H1 (cell line): ENCODE results near the gene BGLAP. TPM values are rescaled to one million over a fixed set of nuclear protein-coding genes. Genes with fewer than 3 reads are reported as not detected.

Experiments
- CTCF ChIA-PET: fragments of 300-600 bp; sonication (Branson Sonifier 250); formaldehyde crosslinking; loops from one replicate; lab custom pipeline; 2021; ENCODE audit not compliant: partially characterized antibody; lab: Charles Lee
- POLR2A ChIA-PET: fragments of 300-600 bp; sonication (Branson Sonifier 250); formaldehyde crosslinking; loops from one replicate; lab custom pipeline; 2021; ENCODE audit warnings: inconsistent platforms; ENCODE audit not compliant: partially characterized antibody; lab: Charles Lee
- DNase-seq, 2 experiments: peaks; one replicate each; pipeline versions ENCODE4 v3.0.0 to v3.0.0-alpha.2; 2010 to 2022; ENCODE audit warnings: low spot score in 2 of 2, low read depth in 1 of 2, mixed read lengths in 1 of 2
- FAIRE-seq: peaks from 2 replicates; lab custom pipeline; 2011; peaks lifted over from hg19 to GRCh38; lab: Jason Lieb, UNC
- H2AFZ ChIP-seq: 2 replicates; pipeline ENCODE4 v1.8.1; 2012; ENCODE audit warnings: low read length, inconsistent platforms
- H2AK5ac ChIP-seq: 2 replicates; pipeline ENCODE4 v1.6.1; 2013; ENCODE audit warnings: low read depth, low read length
- H2BK120ac ChIP-seq: replicated peaks from 2 replicates; pipeline ENCODE3; 2013; ENCODE audit warnings: low read depth, low read length, inconsistent platforms
- H2BK12ac ChIP-seq: 2 replicates; pipeline ENCODE4 v1.6.1; 2013; ENCODE audit warnings: low read depth, low read length
- H2BK15ac ChIP-seq: 2 replicates; pipeline ENCODE4 v1.6.1; 2013; ENCODE audit warnings: low read length
- H2BK20ac ChIP-seq: 2 replicates; pipeline ENCODE4 v1.6.1; 2013; ENCODE audit warnings: low read length
- H2BK5ac ChIP-seq: 2 replicates; pipeline ENCODE4 v1.6.1; 2013; ENCODE audit warnings: low read depth, low read length
- H3K14ac ChIP-seq: 2 replicates; pipeline ENCODE4 v1.6.1; 2013; ENCODE audit warnings: inconsistent platforms; ENCODE audit not compliant: insufficient read length
- H3K18ac ChIP-seq: 2 replicates; pipeline ENCODE4 v1.6.1; 2013; ENCODE audit warnings: low read length; ENCODE audit errors: extremely low read depth
- H3K23ac ChIP-seq: 2 replicates; pipeline ENCODE4 v1.6.1; 2013; ENCODE audit warnings: inconsistent platforms; ENCODE audit not compliant: insufficient read length
- H3K23me2 ChIP-seq: 2 replicates; pipeline ENCODE4 v1.6.1; 2013; ENCODE audit warnings: low read depth, low read length
- H3K27ac ChIP-seq: 2 replicates; pipeline ENCODE4 v1.6.1; 2011; ENCODE audit warnings: low read depth, low read length, inconsistent platforms
- H3K27me3 ChIP-seq, 4 experiments: replicated peaks in 1 of 4; 1 replicate in 1 of 4; 2 replicates in 3 of 4; pipeline versions ENCODE4 v1.6.1 to v1.8.1; 2011 to 2013; ENCODE audit warnings: low read length in 3 of 4, mild to moderate bottlenecking in 3 of 4, inconsistent platforms in 2 of 4, mixed read lengths in 2 of 4, moderate library complexity in 1 of 4; ENCODE audit not compliant: control insufficient read depth in 3 of 4, insufficient read depth in 3 of 4; ENCODE audit errors: extremely low read depth in 1 of 4
- H3K36me3 ChIP-seq, 4 experiments: 2 replicates each; pipeline versions ENCODE4 v1.6.1 to v1.8.1; 2011 to 2013; ENCODE audit warnings: mild to moderate bottlenecking in 4 of 4, low read length in 3 of 4, moderate library complexity in 2 of 4, control low read depth in 1 of 4, inconsistent platforms in 1 of 4; ENCODE audit not compliant: insufficient read depth in 4 of 4, control insufficient read depth in 2 of 4
- H3K4ac ChIP-seq: replicated peaks from 2 replicates; pipeline ENCODE3; 2013; ENCODE audit warnings: low read length, low read depth, mixed read lengths, inconsistent platforms; ENCODE audit not compliant: insufficient read length
- H3K4me1 ChIP-seq, 4 experiments: replicated peaks in 1 of 4; 1 replicate in 1 of 4; 2 replicates in 3 of 4; pipeline versions ENCODE4 v1.6.1 to v1.8.1; 2011 to 2013; ENCODE audit warnings: low read length in 3 of 4, inconsistent platforms in 2 of 4, mixed read lengths in 1 of 4; ENCODE audit not compliant: insufficient read depth in 4 of 4, control insufficient read depth in 3 of 4
- H3K4me2 ChIP-seq, 2 experiments: 2 replicates each; pipeline versions ENCODE4 v1.6.1 to v1.8.1; 2011 to 2013; ENCODE audit warnings: low read depth in 2 of 2, low read length in 2 of 2, control low read depth in 1 of 2, inconsistent platforms in 1 of 2, mild to moderate bottlenecking in 1 of 2; ENCODE audit not compliant: insufficient read depth in 1 of 2
- H3K4me3 ChIP-seq, 4 experiments: fragments of 200-600, 300-600 bp in 1 of 4; sonication (generic), shearing (Covaris generic), sonication (Bioruptor Twin) in 1 of 4; 2 replicates each; pipeline versions ENCODE4 v1.5.1 to v1.8.1; 2011 to 2016; ENCODE audit warnings: low read length in 4 of 4, low read depth in 3 of 4, control low read depth in 2 of 4, inconsistent platforms in 2 of 4, mild to moderate bottlenecking in 2 of 4, mixed read lengths in 1 of 4, moderate library complexity in 1 of 4; ENCODE audit not compliant: insufficient read depth in 2 of 4; ENCODE audit errors: extremely low read depth in 1 of 4
- H3K56ac ChIP-seq: replicated peaks from 2 replicates; pipeline ENCODE3; 2013; ENCODE audit warnings: low read depth, mild to moderate bottlenecking, mixed read lengths, low read length, inconsistent platforms; ENCODE audit not compliant: insufficient read length
- H3K79me1 ChIP-seq: 2 replicates; pipeline ENCODE4 v1.6.1; 2013; ENCODE audit warnings: low read depth, low read length, control low read depth
- H3K79me2 ChIP-seq, 2 experiments: 2 replicates each; pipeline versions ENCODE4 v1.6.1 to v1.8.1; 2012 to 2013; ENCODE audit warnings: low read length in 2 of 2, mild to moderate bottlenecking in 2 of 2, inconsistent platforms in 1 of 2; ENCODE audit not compliant: insufficient read depth in 2 of 2, control insufficient read depth in 1 of 2
- H3K9ac ChIP-seq, 4 experiments: replicated peaks in 1 of 4; 1 replicate in 1 of 4; 2 replicates in 3 of 4; pipeline versions ENCODE4 v1.6.1 to v1.8.1; 2011 to 2013; ENCODE audit warnings: low read depth in 3 of 4, low read length in 3 of 4, control low read depth in 2 of 4, mild to moderate bottlenecking in 2 of 4, moderate library complexity in 2 of 4, inconsistent platforms in 1 of 4; ENCODE audit errors: extremely low read depth in 1 of 4
- H3K9me3 ChIP-seq, 2 experiments: 2 replicates each; pipeline versions ENCODE4 v1.6.1 to v1.8.1; 2012 to 2013; ENCODE audit warnings: mild to moderate bottlenecking in 2 of 2, moderate library complexity in 2 of 2, control low read depth in 1 of 2, inconsistent platforms in 1 of 2, low read depth in 1 of 2, low read length in 1 of 2, mixed read lengths in 1 of 2; ENCODE audit not compliant: insufficient read depth in 2 of 2
- H4K20me1 ChIP-seq, 2 experiments: replicated peaks in 1 of 2; 2 replicates each; pipeline versions ENCODE3 to v1.8.1; 2011 to 2013; ENCODE audit warnings: inconsistent platforms in 2 of 2, low read length in 2 of 2, mild to moderate bottlenecking in 1 of 2; ENCODE audit not compliant: insufficient read depth in 2 of 2, control insufficient read depth in 1 of 2
- H4K5ac ChIP-seq: 2 replicates; pipeline ENCODE4 v1.6.1; 2013; ENCODE audit warnings: low read length, low read depth, mixed read lengths, inconsistent platforms; ENCODE audit not compliant: insufficient read length
- H4K8ac ChIP-seq: 2 replicates; pipeline ENCODE4 v1.8.0; 2013; ENCODE audit warnings: mild to moderate bottlenecking, moderate library complexity, low read length, inconsistent platforms; ENCODE audit not compliant: insufficient read depth; ENCODE audit errors: extremely low read depth
- H4K91ac ChIP-seq: replicated peaks from 2 replicates; pipeline ENCODE3; 2013; ENCODE audit warnings: low read length, mixed read lengths, inconsistent platforms; ENCODE audit not compliant: insufficient read length
- ATF3 ChIP-seq: IDR thresholded peaks from 2 replicates; pipeline ENCODE4 v1.6.1; 2011; ENCODE audit warnings: low read depth, mild to moderate bottlenecking, low read length; ENCODE audit not compliant: insufficient read depth
- E2F6 ChIP-seq: IDR thresholded peaks from 2 replicates; pipeline ENCODE4 v1.6.1; 2012; ENCODE audit warnings: inconsistent platforms
- KDM4A ChIP-seq: IDR thresholded peaks from one replicate; pipeline ENCODE4 v1.7.1; 2012; ENCODE audit warnings: low read depth, mild to moderate bottlenecking, moderate library complexity, low read length, inconsistent platforms; ENCODE audit not compliant: severe bottlenecking
- MAX ChIP-seq: IDR thresholded peaks from 2 replicates; pipeline ENCODE4 v1.6.1; 2012; ENCODE audit warnings: inconsistent platforms
- POLR2AphosphoS5 ChIP-seq: IDR thresholded peaks from 2 replicates; pipeline ENCODE4 v1.6.1; 2011; ENCODE audit warnings: low read depth, low read length
- WGBS, 2 experiments: shearing (Covaris generic) in 1 of 2; methylation state at CpG; one replicate each; pipeline versions ENCODE4 v1.1.6 to v1.1.7; 2013 to 2015; ENCODE audit warnings: low lambda C conversion rate in 2 of 2, mixed read lengths in 2 of 2, inconsistent platforms in 1 of 2, low coverage in 1 of 2, missing lambda C conversion rate in 1 of 2; ENCODE audit not compliant: insufficient replicate concordance in 2 of 2, insufficient coverage in 1 of 2, insufficient read length in 1 of 2; ENCODE audit errors: extremely low coverage in 1 of 2, missing lambda C conversion rate in 1 of 2; 5-methylcytosine and 5-hydroxymethylcytosine counted together
- polyA plus RNA-seq, 7 experiments: library from polyadenylated mRNA; depleted of rRNA in 3 of 7; stranded (reverse) in 5 of 7; unstranded in 2 of 7; fragments of >200 nt in 5 of 7; fragments of 200-250 nt in 2 of 7; gene quantifications; 1 replicate in 5 of 7; 2 replicates in 1 of 7; 4 replicates in 1 of 7; pipeline versions ENCODE4 v1.2.1 to v1.2.3, GENCODE V29; 2011 to 2013; ENCODE audit warnings: missing spikeins in 2 of 7, mixed read lengths in 2 of 7
- total RNA-seq: library from RNA; stranded (reverse); fragmentation: NEBNext Ultra II Directional; extraction: Animal tissue kit (Norgen Biotek cat#: 25700); gene quantifications from 2 replicates; pipeline ENCODE4 v1.2.1, GENCODE V29; 2021

The BGLAP gene
- total and polyA plus RNA-seq, 2 of the 8 experiments (the other 6 are each of a cell fraction or from before 2014, with no cell fraction given): 1.2 to 1.5 TPM

GRCh38 chr1:156245451-156246232 is 3.7 kb downstream of the BGLAP start:
- Histone ChIP-seq H3K23me2 (no peaks in the 10 kb centered on the region), H3K27me3 (no peaks in the 10 kb centered on the region), H2BK120ac (no peak overlapping the region), H3K79me1 (0 out of 2 replicates have a peak, but pooled peaks cover 2% of the 10 kb centered on the region)
- peak in 1 of 2 experiments; percentile 54 for DNase-seq
- no peak for FAIRE-seq
- TF ChIP-seq ATF3 (no peak), KDM4A (peak; percentile 35), MAX (peak; percentile 62; the same call in 1 of the 2 replicates), POLR2AphosphoS5 (peak; percentile 15), E2F6 (peak; percentile 47)
- TF ChIP-seq, all 59 proteins: peak for 4
- H3K79me2 ChIP-seq: no peaks in the 10 kb centered on the region
- no peaks in the 10 kb centered on the region for H3K9me3 ChIP-seq
- H4K20me1 ChIP-seq: peaks cover 2 to 11% of the 10 kb centered on the region in 2 experiments
- H3K4me1 ChIP-seq: peaks cover 0 to 16% (median 9%) of the 10 kb centered on the region in 4 experiments
- no peak overlapping the region for H4K91ac ChIP-seq
- H3K18ac ChIP-seq: peak overlapping the region; percentile 19
- no peak overlapping the region for H3K27ac ChIP-seq
- H3K23ac ChIP-seq: no peak overlapping the region
- 61% methylated on average over 50 of the region's 69 CpGs; no CpG with 5 or more reads in 1 of the 2 experiments for WGBS, 2 experiments
- no peak overlapping the region for H2BK5ac ChIP-seq
- H3K4me2 ChIP-seq: peak overlapping the region; percentile 30 to 50
- H2BK20ac ChIP-seq: no peak overlapping the region
- H4K8ac ChIP-seq: peak overlapping the region; percentile 79; the same call in 1 of the 2 replicates
- CTCF ChIA-PET: interaction anchor here (0.6 to 47.2 kb wide), 11 partner anchors 10 to 114 kb away, joined by 3 to 1265 read pairs (median 5); partner anchors contain the start of genes CCT3, SEMA4A and TSACC
- no peak overlapping the region for H2BK12ac ChIP-seq
- no peak overlapping the region for H3K14ac ChIP-seq
- no peak overlapping the region for H3K56ac ChIP-seq
- H3K4ac ChIP-seq: no peak overlapping the region
- peaks cover 5 to 17% (median 7%) of the 10 kb centered on the region in 4 experiments; a peak in 7 of 8 replicates for H3K36me3 ChIP-seq
- no peak overlapping the region for H3K9ac ChIP-seq
- H2BK15ac ChIP-seq: peak overlapping the region; percentile 53; the same call in 1 of the 2 replicates
- no peak overlapping the region for H2AFZ ChIP-seq
- no peak overlapping the region for H4K5ac ChIP-seq
- 0 out of 2 replicates have a peak overlapping the region, but pooled peaks have one; percentile 39 for H2AK5ac ChIP-seq
- POLR2A ChIA-PET: interaction anchor here (1.0 to 11.8 kb wide), 23 partner anchors 11 to 278 kb away, joined by 3 to 102 read pairs (median 4); partner anchors contain the start of genes PMF1, SEMA4A, SLC25A44 and SMG5
- H3K4me3 ChIP-seq: peak overlapping the region in 3 of 4 experiments; percentile 7 to 40 (median 10); a peak in 5 of 8 replicates
